Measurements from ENCODE around the gene OSCAR. TPM values are rescaled to one million over a fixed set of nuclear protein-coding genes. Genes with fewer than 3 reads are reported as not detected.

OSCAR gene
- total and polyA plus RNA-seq, 2 of the 13 experiments (the other 11 are each of a cell fraction or from before 2014, with no cell fraction given) = 1.9 TPM; not detected in 1

GRCh38 chr19:54115109-54116063, 14.8 kb upstream of the OSCAR start, which contains the start of the genes PRPF31 and TFPT:
PRPF31 (plus strand) TSS chr19:54115754; CDS start chr19:54118279, 2,525 bp downstream.
TFPT (minus strand) TSS chr19:54115657; CDS start chr19:54115269, 388 bp downstream.
- WGBS (ENCODE audit: low lambda C conversion rate) = 1% methylated on average over 54 of the region's 60 CpGs
- no peaks in the 10 kb centered on the region for H4K20me1 ChIP-seq (ENCODE audit: insufficient read depth, low read length)
- in situ Hi-C loops (cut with HindIII; ENCODE audit: extremely low pct_ligation_motif_present, low pct_unique_long_range_greater_than_20kb) = no loop called here
- CTCF ChIA-PET (ENCODE audit: low intra/inter-chr PET ratio, low total read pairs) = no interaction called here
- H2AFZ ChIP-seq (ENCODE audit: low read length) = no peak within 1 kb of the TSS
- H3K27ac ChIP-seq (ENCODE audit: extremely low read length, insufficient read depth, low read length) = peak within 1 kb of the TSS; percentile 88
- peak within 1 kb of the TSS; percentile 79 for H3K4me2 ChIP-seq (ENCODE audit: low read depth, low read length)
- peaks cover 22% of the 10 kb centered on the region for H3K79me2 ChIP-seq (ENCODE audit: insufficient read depth, low read length)
- peak within 1 kb of the TSS; percentile 77 to 91 (median 82) for H3K4me3 ChIP-seq (replicated peaks in 1 of 3; ENCODE audit: insufficient read depth in 1 of 3, low read depth in 2 of 3, low read length in 3 of 3)
- intact Hi-C loops (cut with micrococcal nuclease; ENCODE audit: unreplicated experiment) = no loop called here
- TSS peak; percentile 92 for BruUV-seq (replicated peaks)
- H3K36me3 ChIP-seq (replicated peaks in 1 of 2; ENCODE audit: control insufficient read depth in 1 of 2, insufficient read depth in 2 of 2, low read length in 2 of 2) = peaks cover 8 to 33% of the 10 kb centered on the region in 2 experiments; a peak in 3 of 5 replicates
- ATAC-seq (peak; percentile 97), DNase-seq (ENCODE audit: low spot score) (peak; percentile 96), FAIRE-seq (peak; percentile 95)
- H3K9me3 ChIP-seq (ENCODE audit: low read length) = no peaks in the 10 kb centered on the region
- H3K4me1 ChIP-seq (ENCODE audit: insufficient read depth, low read length) = peaks cover 21% of the 10 kb centered on the region
- H3K9ac ChIP-seq (ENCODE audit: insufficient read depth, low read depth, low read length) = peak within 1 kb of the TSS; percentile 86
- H3K27me3 ChIP-seq (ENCODE audit: control insufficient read depth in 1 of 2, insufficient read depth in 2 of 2, low read length in 2 of 2) = no peaks in the 10 kb centered on the region; a peak in 1 of 5 replicates
- POLR2A ChIA-PET = interaction anchor here (1.0 to 2.6 kb wide), 9 partner anchors 13 to 249 kb away, joined by 3 to 38 read pairs (median 6); partner anchors contain the start of genes CNOT3, LENG1, MBOAT7 and NDUFA3
- peak; percentile 89 for TF ChIP-seq MYC (CRISPR knock-in tag; IDR thresholded peaks at IDR 0.05; ENCODE audit: borderline replicate concordance)
- TF ChIP-seq MAX (IDR thresholded peaks at IDR 0.05) = peak; percentile 89
- peak; percentile 75; the same call in 1 of the 2 replicates for TF ChIP-seq TFDP2 (CRISPR knock-in tag; IDR thresholded peaks at IDR 0.05)
- no peak for TF ChIP-seq RERE (CRISPR knock-in tag; IDR thresholded peaks at IDR 0.05; ENCODE audit: low read depth)
- TF ChIP-seq TCF12 (IDR thresholded peaks at IDR 0.05) = no peak
- TF ChIP-seq TCF12 (CRISPR knock-in tag; IDR thresholded peaks at IDR 0.05) = no peak
- 0 out of 2 replicates have a peak, but pooled peaks have one; percentile 56 for TF ChIP-seq ZNF678 (CRISPR knock-in tag; IDR thresholded peaks at IDR 0.05)
- TF ChIP-seq BRCA1 (CRISPR knock-in tag; IDR thresholded peaks at IDR 0.05) = no peak
- TF ChIP-seq ZFX (CRISPR knock-in tag; IDR thresholded peaks at IDR 0.05; ENCODE audit: low read depth) = peak; percentile 100
- peak; percentile 84 for TF ChIP-seq ARID3A (IDR thresholded peaks at IDR 0.05; ENCODE audit: low read depth, low read length)
- TF ChIP-seq PLRG1 (conservative IDR thresholded peaks at IDR 0.05) = no peak
- no peak for TF ChIP-seq NFE2L1 (CRISPR knock-in tag; IDR thresholded peaks at IDR 0.05; ENCODE audit: borderline replicate concordance)
